Stimulated activated CD4-positive, alpha-beta T cell treated with anti-CD3 and anti-CD28 coated beads, Interleukin-15, amount 100 ng/mL, for 48 hours (primary cell): ENCODE results near the gene PPARD.
"Not testable (repeated sequence)": the region's sequence is repeated elsewhere in the genome, so short reads cannot be mapped to it uniquely, and the experiment has no call there.

Experiments used
- DNase-seq, 2 donors: peaks; one replicate each; pipeline ENCODE4 v3.0.0-alpha.2; 2020; ENCODE audit warnings: low read depth in 2 of 2

PPARD gene

DNA sequence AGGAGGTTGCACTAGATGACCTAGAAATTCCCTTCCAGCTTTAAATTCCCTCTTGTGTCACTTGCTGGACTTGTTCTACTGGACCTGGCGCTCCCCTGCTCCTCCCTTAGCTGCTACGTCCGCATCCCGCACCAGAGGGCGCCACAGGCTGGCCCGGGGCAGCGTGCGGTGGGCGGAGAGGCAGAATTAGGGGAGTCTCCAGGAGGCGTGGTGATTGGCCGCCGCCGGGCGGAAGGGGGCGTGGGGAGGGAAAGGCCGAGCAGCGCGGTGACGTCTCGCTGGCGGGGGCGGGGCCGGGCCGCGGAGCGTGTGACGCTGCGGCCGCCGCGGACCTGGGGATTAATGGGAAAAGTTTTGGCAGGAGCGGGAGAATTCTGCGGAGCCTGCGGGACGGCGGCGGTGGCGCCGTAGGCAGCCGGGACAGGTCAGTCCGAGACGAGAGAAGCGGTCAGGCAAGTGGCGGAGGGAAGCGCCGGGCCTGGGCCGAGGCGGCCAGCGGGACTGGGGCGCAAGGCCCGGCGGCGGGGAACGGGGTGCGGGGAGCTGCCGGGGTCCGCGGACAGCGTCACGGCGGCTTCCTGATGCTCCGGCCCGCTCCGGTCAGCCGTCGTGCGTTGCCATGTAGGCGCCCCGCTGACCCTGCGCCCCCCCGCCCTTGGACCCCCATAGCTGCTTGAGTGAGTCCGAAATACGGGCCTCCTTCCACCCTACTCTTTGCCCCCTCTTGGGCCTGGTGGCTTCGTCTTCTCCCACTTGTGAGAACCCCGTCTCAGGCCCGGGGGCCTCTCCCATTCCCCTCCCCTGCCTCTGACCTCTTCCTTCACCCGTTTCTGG, at the start of gene PPARD:
Gene PPARD, plus strand, starts transcription at position 301 of the 834 bp plus-strand sequence. CDS start 68,530 bp downstream, outside the sequence.
- DNase-seq = peak; percentile 93 to 98

DNA sequence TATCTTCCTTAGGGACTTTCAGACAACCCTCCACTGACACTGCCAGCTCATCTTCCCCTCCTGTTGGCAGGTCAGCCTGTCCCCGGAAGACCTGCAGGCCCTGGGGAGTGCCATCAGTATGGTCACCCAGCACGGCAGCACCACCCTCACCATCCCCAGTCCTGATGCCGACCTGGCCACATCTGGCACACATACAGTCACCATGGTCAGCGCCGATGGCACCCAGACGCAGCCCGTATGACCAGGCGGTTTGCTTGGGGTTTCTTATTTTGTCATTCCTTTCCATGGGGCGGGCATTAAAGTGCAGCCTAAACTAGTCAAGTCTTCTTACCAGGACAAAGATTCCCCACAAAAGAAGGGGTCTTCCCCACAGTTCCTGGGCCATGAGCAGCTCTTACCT, 48.7 kb upstream of the PPARD start:
- DNase-seq = no peak

DNA sequence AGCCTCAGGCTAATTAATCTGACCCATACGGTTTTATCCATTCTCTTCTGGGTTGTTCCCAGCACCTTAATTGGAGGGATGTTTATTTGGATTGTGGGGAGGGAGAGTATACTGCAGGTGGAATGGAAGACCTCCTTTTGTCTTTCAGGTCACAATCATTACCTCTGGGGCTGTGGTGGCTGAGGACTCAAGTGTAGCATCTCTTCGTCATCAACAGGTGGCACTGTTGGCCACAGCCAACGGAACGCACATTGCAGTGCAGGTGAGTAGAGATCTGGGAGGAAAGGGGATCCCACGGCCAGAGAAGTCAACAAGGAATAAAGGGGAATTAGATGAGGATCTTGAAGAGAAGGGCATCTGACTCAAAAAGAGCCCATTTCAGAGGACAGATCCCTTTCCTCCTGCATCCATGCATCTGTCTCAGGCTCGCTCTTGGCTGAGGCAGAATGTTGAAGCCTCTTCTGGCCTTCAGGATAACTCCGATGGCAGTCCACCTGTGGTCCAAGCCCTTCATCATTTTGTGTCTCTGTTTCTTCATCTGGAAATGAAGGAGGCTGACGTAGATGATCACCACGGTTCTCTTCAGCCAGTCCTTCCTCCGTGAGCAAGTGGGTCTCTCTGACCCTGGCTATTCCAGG, 47.9 kb upstream of the PPARD start:
- DNase-seq = peak in 1 of 2 donors; percentile 40

DNA sequence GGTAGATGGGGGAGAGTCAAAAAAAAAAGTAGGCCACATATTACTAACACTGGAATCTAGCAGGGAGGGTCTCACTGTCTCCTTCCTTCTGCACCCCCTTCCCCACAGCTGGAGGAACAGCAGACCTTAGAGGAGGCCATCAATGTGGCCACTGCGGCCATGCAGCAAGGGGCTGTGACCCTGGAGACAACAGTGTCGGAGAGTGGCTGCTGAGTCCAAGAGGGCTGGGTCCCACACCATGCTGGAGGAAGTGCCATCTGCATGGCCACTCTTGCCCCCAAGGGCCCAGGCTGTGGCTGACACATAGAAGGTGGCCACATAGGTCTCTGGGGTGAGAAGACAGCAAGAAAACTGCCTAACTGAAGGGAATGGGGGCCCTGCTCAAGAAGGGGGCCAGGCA, 47.3 kb upstream of the PPARD start:
- DNase-seq = no peak

DNA sequence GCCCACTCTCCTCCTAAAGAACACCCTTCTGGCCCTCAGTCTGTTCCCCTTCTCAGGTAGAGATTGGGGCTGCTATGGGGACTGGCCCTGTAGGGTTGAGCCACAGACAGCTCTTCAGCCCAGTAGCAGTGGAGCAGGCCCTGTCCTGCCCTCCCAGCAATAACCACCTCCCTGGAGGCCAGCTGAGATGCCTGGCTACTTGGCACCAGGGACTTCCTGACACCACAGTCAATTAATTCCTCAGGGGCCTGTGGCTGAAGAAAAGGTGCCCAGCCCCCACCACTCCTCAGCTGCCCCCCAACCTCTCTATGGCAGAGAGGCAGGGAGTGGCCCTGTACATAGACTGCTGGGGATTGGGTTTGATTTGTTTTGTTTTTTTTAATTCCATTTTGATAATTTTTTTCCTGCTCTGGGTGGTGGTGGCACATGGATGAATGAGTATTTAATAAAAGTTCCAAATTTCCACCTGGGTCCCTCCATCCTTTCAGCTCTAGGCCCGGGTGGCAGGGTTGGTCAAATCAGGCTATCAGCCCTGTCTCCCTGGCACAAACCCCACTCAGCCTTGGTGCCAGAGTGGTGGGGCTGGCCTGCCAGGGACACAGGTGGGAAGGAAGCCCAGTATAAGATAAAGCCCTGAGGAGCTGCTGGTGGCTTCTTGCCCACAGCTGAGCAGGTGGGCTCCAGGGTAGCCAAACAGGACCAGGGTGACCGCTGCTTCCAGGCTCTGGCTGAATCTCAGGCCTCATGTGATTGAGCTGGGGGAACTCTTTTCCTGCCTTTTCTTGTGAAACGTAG, 46.6 kb upstream of the PPARD start:
- DNase-seq = no peak

DNA sequence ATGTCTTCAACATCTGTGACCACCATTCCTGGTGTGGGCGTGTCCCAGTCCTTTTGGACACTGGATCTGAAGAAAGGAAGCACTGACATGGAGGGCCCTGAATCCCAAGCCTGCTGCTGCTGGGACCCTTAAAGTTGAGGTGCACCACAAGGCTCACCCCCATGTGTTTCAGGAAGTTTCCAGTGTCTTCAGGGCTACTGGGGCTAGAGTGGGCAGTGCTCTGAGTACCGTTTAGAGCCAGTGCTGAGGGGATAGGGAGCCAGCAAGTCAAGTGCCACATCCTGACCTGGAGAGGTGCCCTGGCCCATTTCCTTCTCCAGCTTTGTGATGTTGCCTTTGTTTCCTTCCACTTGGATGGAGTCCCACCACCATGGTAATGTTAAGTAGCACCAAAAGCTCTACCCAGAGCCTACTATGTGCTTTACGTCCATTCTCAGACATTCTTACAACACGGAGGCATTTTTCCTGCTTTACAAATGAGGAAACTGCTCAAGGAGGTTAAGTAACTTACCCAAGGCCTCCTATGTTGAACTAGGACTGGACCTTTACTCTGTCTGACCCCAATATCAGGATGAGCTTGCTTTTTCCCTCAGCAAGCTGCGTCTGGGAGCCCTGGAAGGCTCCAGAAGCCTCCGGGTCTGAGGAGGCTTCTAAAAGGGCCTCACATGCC, 45.3 kb upstream of the PPARD start:
- no peak for DNase-seq

DNA sequence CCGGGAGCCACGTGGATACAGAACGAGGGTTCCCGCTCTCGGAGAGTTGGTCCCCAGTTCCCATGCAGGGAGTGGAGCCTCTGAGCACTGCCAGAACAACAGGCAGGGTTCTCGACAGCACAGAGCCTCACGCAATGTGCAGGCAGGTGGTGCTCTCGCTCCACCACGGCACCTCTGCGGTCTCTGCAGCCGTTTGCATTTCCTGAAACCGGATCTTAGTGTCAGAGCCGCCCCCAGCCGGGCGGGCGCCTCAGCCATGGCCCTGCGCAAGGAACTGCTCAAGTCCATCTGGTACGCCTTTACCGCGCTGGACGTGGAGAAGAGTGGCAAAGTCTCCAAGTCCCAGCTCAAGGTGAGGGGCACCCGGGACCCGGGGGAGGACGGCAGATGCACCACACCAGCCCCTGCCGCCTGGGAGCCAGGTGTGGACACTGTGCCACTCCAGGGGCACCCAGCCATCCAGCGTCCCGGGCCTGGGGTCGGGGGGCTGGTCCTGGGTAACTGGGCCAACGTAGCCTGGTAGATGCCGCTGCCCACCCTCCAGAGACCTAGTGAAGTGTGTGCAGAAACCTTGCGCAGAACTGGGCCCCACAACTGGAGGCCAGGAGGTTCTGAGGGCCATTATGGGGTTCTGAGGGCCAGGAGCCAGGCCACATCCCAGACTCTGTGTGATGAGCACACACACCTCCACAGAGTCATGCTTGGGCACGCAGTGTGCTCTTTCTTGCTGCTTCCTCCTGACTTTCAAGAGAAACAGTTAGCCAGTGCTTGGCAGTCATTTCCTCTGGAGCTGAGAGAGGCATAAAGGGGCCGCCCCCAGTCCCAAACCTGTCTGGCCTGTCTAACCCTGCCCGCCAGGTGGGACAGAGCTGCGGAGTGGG, 44.5 kb upstream of the PPARD start, which contains the start of gene DEF6:
Gene DEF6, plus strand, starts transcription at position 218 of the 881 bp plus-strand sequence. Its CDS starts 39 bp downstream, at position 257.
- peak; percentile 83 to 85 for DNase-seq

DNA sequence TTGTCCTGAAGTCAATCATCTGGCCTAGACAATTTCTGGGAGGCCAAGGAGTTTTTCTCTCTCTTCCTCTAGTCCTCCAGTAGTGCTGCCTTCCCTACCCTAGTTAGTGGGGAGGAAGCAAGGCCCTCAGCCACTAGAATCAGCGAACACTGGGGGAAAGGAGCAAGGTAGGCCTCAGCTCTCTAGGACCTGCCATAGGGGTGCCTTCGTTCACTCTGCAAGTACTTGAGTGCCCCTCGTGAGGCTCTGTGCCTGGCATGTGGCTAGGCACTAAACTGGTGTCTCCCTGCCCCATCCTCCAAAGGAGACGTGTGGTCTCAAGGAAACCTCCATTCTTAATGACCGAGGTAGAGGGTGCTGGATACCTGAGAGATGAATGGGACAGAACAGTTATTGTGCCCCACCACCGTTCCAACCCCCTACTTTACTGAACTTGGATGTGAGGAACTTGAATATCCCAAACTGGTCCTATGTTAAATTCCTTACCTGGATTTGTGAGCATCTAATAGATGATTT, 43.7 kb upstream of the PPARD start:
- DNase-seq = no peak

DNA sequence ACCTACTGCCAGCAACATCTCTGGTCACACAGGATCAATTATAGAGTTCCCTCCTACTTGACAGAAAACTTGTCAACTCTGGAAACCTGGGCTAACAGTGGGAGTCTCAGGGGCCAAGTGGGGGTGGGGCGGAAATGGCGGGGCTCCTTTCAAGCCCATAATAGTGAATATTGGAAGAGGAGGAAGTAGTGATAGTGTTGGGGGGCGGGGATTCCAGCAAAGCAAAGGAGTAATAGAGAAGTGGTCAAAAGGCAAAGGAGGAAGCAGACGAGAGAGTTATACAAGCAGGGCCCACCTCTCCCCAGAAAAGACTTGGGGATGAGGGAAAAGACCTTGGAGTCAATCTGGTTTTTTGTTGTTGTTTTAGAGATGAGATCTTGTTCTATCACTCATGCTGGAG, 42.7 kb upstream of the PPARD start:
- DNase-seq = no peak

DNA sequence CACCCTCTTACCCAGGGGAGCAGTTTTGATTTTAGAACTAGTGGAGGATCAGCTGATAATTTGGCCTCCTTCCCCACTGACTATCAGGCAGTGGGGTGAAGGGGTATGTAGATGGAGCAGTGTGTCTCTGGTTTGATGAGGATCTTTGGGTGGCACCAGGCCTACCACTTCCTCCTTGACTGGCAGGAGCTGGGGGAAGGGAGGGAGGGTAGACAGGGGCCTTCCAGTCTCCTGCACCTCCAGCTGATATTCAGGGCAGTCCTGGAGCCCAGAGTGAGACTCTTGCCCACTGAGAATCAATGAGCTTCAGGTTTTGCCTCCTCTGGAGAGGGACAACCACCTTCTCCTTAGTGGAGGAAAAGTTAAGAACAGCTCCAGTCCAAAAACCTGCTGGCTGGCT, 41.5 kb upstream of the PPARD start:
- no peak for DNase-seq

DNA sequence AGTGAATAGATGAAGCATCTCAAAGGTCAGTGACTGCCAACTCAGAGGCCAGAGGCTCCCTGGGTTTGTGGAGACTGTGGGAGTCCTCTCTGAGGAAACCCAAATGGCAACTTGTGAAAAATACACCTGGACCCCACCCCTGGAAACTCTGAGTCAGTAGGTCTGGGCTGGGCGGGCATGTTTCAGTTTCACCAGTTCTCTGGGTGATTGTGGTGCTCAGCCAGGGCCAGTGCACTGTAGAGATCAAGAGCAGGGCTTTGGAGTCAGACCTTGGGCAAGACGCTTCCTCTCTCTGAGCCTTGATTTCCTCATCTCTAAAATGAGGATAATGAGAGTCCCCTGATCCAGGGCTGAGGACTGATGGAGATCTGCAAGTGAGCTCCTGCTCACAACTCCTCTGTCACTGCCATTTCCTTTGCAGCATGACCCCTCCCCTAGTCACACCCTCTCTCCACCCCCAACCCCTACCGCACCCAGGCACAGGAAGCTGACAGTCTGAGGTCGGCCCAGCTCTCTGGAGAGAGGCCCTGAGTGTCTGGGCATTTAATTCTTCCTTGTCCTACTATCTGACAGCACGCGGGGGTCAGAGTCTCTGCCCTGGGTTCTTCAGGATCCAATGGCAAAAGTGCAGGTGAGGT, 39.6 kb upstream of the PPARD start:
- peak; percentile 87 to 88 for DNase-seq

DNA sequence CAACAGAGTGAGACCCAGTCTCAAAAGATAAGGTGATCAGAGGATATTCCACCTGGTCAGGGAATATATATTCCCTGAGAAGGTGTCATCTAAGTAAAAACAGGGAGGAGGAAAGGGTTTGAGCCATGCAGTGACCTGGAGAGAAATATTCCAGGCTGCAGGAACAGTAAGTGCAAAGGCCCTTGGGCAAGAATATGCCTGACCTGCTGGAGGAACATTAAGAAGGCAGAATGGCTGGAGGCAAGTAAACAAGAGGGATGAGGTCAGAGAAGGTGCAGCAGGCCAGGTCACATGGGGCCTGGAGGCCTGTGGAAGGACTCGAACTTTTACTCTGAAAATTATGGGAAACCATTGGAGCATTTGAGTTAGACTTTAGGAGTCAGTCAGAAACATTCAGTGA, 38.1 kb upstream of the PPARD start:
- DNase-seq = no peak

DNA sequence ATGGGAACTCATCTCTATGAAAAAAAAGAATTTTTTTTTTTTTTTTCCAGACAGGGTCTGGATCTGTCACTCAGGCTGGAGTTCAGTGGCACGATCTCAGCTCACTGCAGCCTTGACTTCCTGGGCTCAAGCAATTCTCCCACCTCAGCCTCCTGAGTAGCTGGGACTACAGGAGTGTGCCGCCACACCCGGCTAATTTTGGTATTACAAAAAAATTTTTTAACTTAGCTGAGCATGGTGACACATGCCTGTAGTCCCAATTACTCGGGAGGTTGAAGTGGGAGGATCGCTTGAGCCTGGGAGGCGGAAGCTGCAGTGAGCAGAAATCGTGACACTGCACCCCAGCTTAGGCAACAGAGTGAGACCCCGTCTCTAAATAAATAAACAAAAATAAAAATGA, 37.2 kb upstream of the PPARD start:
- DNase-seq = no peak

DNA sequence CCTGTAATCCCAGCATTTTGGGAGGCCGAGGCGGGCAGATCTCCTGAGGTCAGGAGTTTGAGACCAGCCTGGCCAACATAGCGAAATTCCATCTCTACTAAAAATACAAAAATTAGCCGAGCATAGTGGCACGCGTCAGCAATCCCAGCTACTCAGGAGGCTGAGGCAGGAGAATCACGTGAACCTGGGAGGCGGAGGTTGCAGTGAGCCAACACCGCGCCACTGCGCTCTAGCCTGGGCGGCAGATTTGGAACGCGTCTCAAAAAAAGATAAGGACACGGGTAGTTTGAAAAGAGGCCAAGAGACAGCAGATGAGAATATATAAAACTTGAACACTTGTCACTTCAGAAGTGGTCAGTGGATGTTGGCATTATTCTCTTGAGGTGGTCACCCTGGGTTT, 35.2 kb upstream of the PPARD start:
- DNase-seq = not testable (repeated sequence)

DNA sequence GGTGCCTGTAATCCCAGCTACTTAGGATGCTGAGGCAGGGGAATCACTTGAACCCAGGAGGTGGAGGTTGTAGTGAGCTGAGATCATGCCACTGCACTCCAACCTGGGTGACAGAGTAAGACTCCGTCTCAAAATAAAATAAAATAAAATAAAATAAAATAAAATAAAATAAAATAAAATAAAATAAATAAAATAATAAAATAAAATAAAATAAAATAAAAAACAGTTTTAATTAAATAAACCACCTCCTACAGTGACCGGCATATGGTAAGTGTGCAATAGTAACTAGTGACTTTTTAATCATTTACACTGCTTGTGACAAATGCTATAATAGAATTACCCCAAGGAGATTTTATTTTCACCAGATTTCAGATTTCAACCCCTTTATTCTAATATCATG, 33.8 kb upstream of the PPARD start:
- DNase-seq = not testable (repeated sequence)

DNA sequence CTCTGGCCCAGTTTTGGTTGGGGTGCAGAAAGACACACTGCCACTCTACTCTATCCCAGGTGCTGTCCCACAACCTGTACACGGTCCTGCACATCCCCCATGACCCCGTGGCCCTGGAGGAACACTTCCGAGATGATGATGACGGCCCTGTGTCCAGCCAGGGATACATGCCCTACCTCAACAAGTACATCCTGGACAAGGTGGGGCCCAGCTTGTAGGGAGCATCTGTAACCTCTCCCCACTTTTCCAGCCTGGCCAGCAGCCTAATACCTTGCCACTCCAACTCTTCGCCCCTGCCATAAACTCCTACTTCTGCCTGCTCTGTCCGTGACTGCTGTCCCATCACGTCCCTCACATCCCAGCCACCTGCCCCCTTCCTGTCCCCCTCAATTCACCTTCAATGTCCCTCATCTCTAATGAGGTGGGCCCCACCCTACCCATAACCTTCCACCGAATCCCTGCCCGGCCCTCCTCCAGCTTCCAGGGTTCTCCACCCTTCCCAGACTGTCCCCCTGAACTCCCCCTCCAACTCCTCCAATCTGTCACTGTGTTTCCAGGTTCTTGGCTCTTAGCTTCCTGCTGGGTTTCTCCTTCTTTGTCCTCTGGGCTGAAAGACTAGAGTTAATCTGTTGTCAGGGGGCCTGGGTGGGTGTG, 32.6 kb upstream of the PPARD start:
- no peak for DNase-seq

DNA sequence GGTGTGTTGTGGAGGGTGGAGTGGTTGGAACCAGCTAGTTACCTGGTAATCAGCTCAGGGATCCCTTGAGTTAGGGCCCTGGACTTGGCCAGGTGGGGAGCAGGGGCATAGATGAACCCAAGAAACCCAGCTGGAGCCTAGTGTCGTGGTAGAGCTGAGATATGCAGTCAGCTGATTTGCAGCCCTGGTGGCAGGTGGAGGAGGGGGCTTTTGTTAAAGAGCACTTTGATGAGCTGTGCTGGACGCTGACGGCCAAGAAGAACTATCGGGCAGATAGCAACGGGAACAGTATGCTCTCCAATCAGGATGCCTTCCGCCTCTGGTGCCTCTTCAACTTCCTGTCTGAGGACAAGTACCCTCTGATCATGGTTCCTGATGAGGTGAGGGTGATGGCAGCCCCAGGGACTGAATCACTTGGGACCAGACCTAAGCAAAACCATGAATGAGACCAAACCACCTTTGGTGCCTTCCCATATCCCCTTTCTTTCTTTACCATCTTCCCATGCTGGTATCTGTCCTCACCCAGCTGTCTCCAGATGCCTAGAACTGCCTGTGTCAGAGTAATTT, 32.0 kb upstream of the PPARD start:
- DNase-seq = no peak

DNA sequence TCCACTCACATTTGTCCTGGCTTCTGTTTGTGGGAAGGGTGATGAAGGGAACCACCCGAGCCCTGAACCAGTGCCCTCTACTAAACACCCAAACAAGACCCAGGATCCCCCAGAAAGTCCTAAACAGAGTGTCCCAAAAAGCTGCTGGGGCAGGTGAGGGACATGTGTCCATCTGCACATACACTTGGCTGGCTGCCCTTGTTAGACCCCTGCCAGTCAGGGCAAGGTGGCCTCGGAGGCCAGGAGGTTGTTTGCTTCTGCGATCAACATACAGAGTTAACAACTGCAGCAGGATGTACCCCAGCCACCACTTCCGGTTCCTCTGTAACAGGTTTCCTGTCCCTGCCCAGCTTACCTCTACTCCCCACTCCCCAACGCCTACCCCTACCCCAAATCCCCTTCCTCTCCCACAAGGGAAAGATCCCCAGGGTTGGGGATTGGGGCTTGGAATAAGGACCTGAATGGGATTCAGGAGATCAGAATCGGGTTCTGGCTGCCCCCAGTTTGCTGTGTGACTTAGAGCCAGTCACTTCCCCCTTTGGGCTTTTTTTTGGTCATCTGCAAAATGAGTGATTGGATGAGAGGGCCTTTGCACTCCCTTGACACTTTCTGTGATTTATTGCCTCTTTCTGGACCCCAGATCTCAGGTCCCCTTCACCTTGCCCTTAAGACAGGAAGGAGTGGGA, 30.8 kb upstream of the PPARD start:
- no peak for DNase-seq
